Pancreas (tissue), 10 donors: Measurements from ENCODE around the gene KCNMA1. TPM values are rescaled to one million over a fixed set of nuclear protein-coding genes. Genes with fewer than 3 reads are reported as not detected.

Experiments used
- ATAC-seq, 4 donors: fragments of 200-7000 bp; cut with Tn5 transposase; one replicate each; pipeline versions ENCODE4 v1.8.0 to v1.9.1; 2020; ENCODE audit warnings: mild to moderate bottlenecking in 4 of 4, moderate library complexity in 4 of 4
- DNase-seq, 6 donors: peaks; one replicate each; pipeline ENCODE4 v3.0.0-alpha.2; 2020
- FAIRE-seq: peaks from 2 replicates; lab custom pipeline; 2012; peaks lifted over from hg19 to GRCh38; lab: Jason Lieb, UNC
- H3K27ac ChIP-seq, 4 donors: fragments of 200-600 bp; sonication (generic); 1 replicate in 3 of 4; 2 replicates in 1 of 4; pipeline versions ENCODE4 v1.5.0 to v1.8.0; 2020
- H3K27me3 ChIP-seq, 4 donors: fragments of 200-600 bp; one replicate each; pipeline ENCODE4 v1.8.0; 2021
- H3K36me3 ChIP-seq, 3 donors: fragments of 200-600 bp; sonication (generic) in 1 of 3; one replicate each; pipeline versions ENCODE4 v1.5.0 to v1.8.0; 2020 to 2021
- H3K4me1 ChIP-seq, 3 donors: fragments of 200-600 bp; one replicate each; pipeline ENCODE4 v1.8.0; 2021
- H3K4me3 ChIP-seq, 4 donors: fragments of 200-600 bp; sonication (generic) in 2 of 4; one replicate each; pipeline versions ENCODE4 v1.5.0 to v1.8.0; 2020 to 2021
- H3K9me3 ChIP-seq, 4 donors: fragments of 200-600 bp; one replicate each; pipeline ENCODE4 v1.8.0; 2021
- CTCF ChIP-seq, 4 donors: fragments of 200-600 bp; sonication (generic) in 3 of 4; IDR thresholded peaks; one replicate each; pipeline versions ENCODE4 v1.5.0 to v1.8.0; 2021; ENCODE audit warnings: antibody characterized with exemption in 4 of 4
- WGBS, 2 donors: extraction: QIAGEN DNeasy Blood & Tissue Kit; methylation state at CpG; one replicate each; pipeline ENCODE4 v1.1.7; 2013; 5-methylcytosine and 5-hydroxymethylcytosine counted together
- intact Hi-C, 3 donors: fragments of 100-400 bp; cut with DNase I; formaldehyde crosslinking; loops; one replicate each; pipeline versions ENCODE4 v1.11.1 to v1.14.2; 2022
- polyA plus RNA-seq, 2 donors: library from polyadenylated mRNA; stranded (reverse); fragments of 200-250 nt; gene quantifications; one replicate each; pipeline ENCODE4 v1.2.3, GENCODE V29; 2013
- total RNA-seq, 6 donors: library from RNA; stranded (reverse); fragmentation: NEBNext Ultra II Directional in 4 of 6; extraction: Animal tissue kit (Norgen Biotek cat#: 25700) in 4 of 6; gene quantifications; one replicate each; pipeline versions ENCODE4 v1.2.1 to v1.2.4, GENCODE V29; 2021 to 2023
- donor health status: healthy with polysubstance abuse.
- donor health status: DM: no; HTN: no; CAD: no; lungs with moderate emphysema.
- donor health status: DM: no; HTN: no; CAD: no.
- donor health status: control.
- donor health status: control.
- donor health status: Bipolar disorder and iron deficiency.
- donor health status: DM: yes; HTN: yes; CAD: no.
- donor health status: DM: no; HTN: no; CAD: no.
- donor health status: DM: no; HTN: no; CAD: no.
- donor health status: DM: yes; HTN: yes; CAD: no.

KCNMA1 gene
- total and polyA plus RNA-seq, 8 donors, result 3.5 to 19.4 (median 9.3) TPM

GRCh38 chr10:76915316-76915715, 722.3 kb downstream of the KCNMA1 start:
- FAIRE-seq (no peak), ATAC-seq (no peak), DNase-seq (no peak)
- intact Hi-C loops, result no loop called here
- Histone ChIP-seq H3K4me1 (no peaks in the 10 kb centered on the region), H3K27ac (no peak overlapping the region), H3K36me3 (no peaks in the 10 kb centered on the region), H3K4me3 (no peak overlapping the region), H3K9me3 (no peaks in the 10 kb centered on the region), H3K27me3 (no peaks in the 10 kb centered on the region)
- no peak for TF ChIP-seq CTCF (IDR thresholded peaks at IDR 0.05)
- 88 to 96% methylated on average over 2 of the region's 2 CpGs for WGBS, 2 donors

GRCh38 chr10:76911184-76911583, 726.4 kb downstream of the KCNMA1 start:
- intact Hi-C loops, result no loop called here
- Histone ChIP-seq H3K9me3 (no peaks in the 10 kb centered on the region), H3K27me3 (no peaks in the 10 kb centered on the region), H3K4me3 (no peak overlapping the region), H3K36me3 (no peaks in the 10 kb centered on the region), H3K4me1 (no peaks in the 10 kb centered on the region), H3K27ac (no peak overlapping the region)
- WGBS, 2 donors, result 80 to 84% methylated on average over 1 of the region's 1 CpG
- TF ChIP-seq CTCF (IDR thresholded peaks at IDR 0.05), result no peak
- no peak for DNase-seq
- ATAC-seq, result no peak
- FAIRE-seq, result no peak

GRCh38 chr10:76910184-76910962, 727.2 kb downstream of the KCNMA1 start:
- ATAC-seq (no peak), FAIRE-seq (no peak), DNase-seq (no peak)
- no peak overlapping the region for H3K27ac ChIP-seq
- TF ChIP-seq CTCF (IDR thresholded peaks at IDR 0.05), result no peak
- H3K4me3 ChIP-seq, result no peak overlapping the region
- H3K27me3 ChIP-seq, result no peaks in the 10 kb centered on the region
- no peaks in the 10 kb centered on the region for H3K4me1 ChIP-seq
- intact Hi-C loops, result no loop called here
- no peaks in the 10 kb centered on the region for H3K36me3 ChIP-seq
- H3K9me3 ChIP-seq, result no peaks in the 10 kb centered on the region
- WGBS, 2 donors, result 92 to 94% methylated on average over 8 of the region's 8 CpGs

- Histone ChIP-seq H3K9me3 (no peaks in the 10 kb centered on the region), H3K4me1 (no peaks in the 10 kb centered on the region), H3K27me3 (no peaks in the 10 kb centered on the region), H3K4me3 (no peak overlapping the region), H3K36me3 (no peaks in the 10 kb centered on the region), H3K27ac (no peak overlapping the region)
- ATAC-seq (no peak), DNase-seq (no peak), FAIRE-seq (no peak)
- intact Hi-C loops, result no loop called here
- TF ChIP-seq CTCF (IDR thresholded peaks at IDR 0.05), result no peak
- 92 to 96% methylated on average over 2 of the region's 2 CpGs for WGBS, 2 donors
Measured at GRCh38 chr10:76906256-76906655, 731.4 kb downstream of the KCNMA1 start.

GRCh38 chr10:76905251-76905650, 732.4 kb downstream of the KCNMA1 start:
- Histone ChIP-seq H3K27me3 (no peaks in the 10 kb centered on the region), H3K4me1 (no peaks in the 10 kb centered on the region), H3K36me3 (no peaks in the 10 kb centered on the region), H3K9me3 (no peaks in the 10 kb centered on the region), H3K4me3 (no peak overlapping the region), H3K27ac (no peak overlapping the region)
- FAIRE-seq, result no peak
- no peak for DNase-seq
- whole genome bisulfite sequencing, 2 donors, result 90 to 97% methylated on average over 5 of the region's 5 CpGs
- ATAC-seq, result no peak
- intact Hi-C loops, result no loop called here
- no peak for TF ChIP-seq CTCF (IDR thresholded peaks at IDR 0.05)
